ENCODE results near the gene TMEM171. TPM values are rescaled to one million over a fixed set of nuclear protein-coding genes. Genes with fewer than 3 reads are reported as not detected.
A peak's percentile ranks its signal among the peaks of the same experiment; 100 is the strongest.

TMEM171 gene
- total RNA-seq = not detected
- polyA plus RNA-seq = 10 to 100 TPM; 21.7 to 49.9 (median 46.8) TPM

GRCh38 chr5:73120222-73121118 lies at the start of gene TMEM171:
Gene TMEM171 (plus strand): TSS chr5:73120575. CDS start chr5:73123374, 2,799 bp downstream.
- Histone ChIP-seq H3K9me3 (no peaks in the 10 kb centered on the region), H3K27me3 (peaks cover 8 to 46% (median 35%) of the 10 kb centered on the region in 3 donors), H3K36me3 (no peaks in the 10 kb centered on the region), H3K4me1 (peaks cover 0 to 13% (median 11%) of the 10 kb centered on the region in 4 donors), H3K4me3 (peak within 1 kb of the TSS in 3 of 4 donors; percentile 36 to 46 (median 45)), H3K27ac (peak within 1 kb of the TSS in 1 of 4 donors; percentile 19)
- peak in 1 of 4 donors; percentile 18 for TF ChIP-seq POLR2AphosphoS5 (IDR thresholded peaks at IDR 0.05)
- no peak for TF ChIP-seq POLR2A (IDR thresholded peaks at IDR 0.05)
- no peak for DNase-seq
- WGBS, 2 donors = 1 to 2% methylated on average over 94 of the region's 94 CpGs
- intact Hi-C loops (cut with DNase I) = no loop called here

- H3K27ac ChIP-seq = no peak overlapping the region
- H3K27me3 ChIP-seq = no peaks in the 10 kb centered on the region
- intact Hi-C loops (cut with DNase I) = loop anchor here (5.0 kb wide), 1 partner anchor 371 kb away; no protein-coding TSS in a partner anchor
- H3K4me1 ChIP-seq = no peaks in the 10 kb centered on the region
- H3K36me3 ChIP-seq = peaks cover 0 to 85% (median 27%) of the 10 kb centered on the region in 4 donors
- no peak overlapping the region for H3K4me3 ChIP-seq
- WGBS, 2 donors = 85 to 93% methylated on average over 4 of the region's 4 CpGs
- no peak for DNase-seq
- H3K9me3 ChIP-seq = no peaks in the 10 kb centered on the region
- no peak for TF ChIP-seq POLR2AphosphoS5 (IDR thresholded peaks at IDR 0.05)
- TF ChIP-seq POLR2A (IDR thresholded peaks at IDR 0.05) = no peak
- TF ChIP-seq EP300 (IDR thresholded peaks at IDR 0.05) = no peak
Observed at GRCh38 chr5:73081093-73081492, 39.3 kb upstream of the TMEM171 start.

GRCh38 chr5:73088026-73088425 lies 32.3 kb upstream of the TMEM171 start:
- DNase-seq = no peak
- intact Hi-C loops (cut with DNase I) = no loop called here
- no peak overlapping the region for H3K4me3 ChIP-seq
- no peak overlapping the region for H3K27ac ChIP-seq
- no peaks in the 10 kb centered on the region for H3K27me3 ChIP-seq
- peaks cover 0 to 64% (median 4%) of the 10 kb centered on the region in 4 donors for H3K36me3 ChIP-seq
- TF ChIP-seq EP300 (IDR thresholded peaks at IDR 0.05) (no peak), CTCF (IDR thresholded peaks at IDR 0.05) (no peak), POLR2AphosphoS5 (IDR thresholded peaks at IDR 0.05) (no peak), POLR2A (IDR thresholded peaks at IDR 0.05) (no peak)
- WGBS, 2 donors = 80 to 93% methylated on average over 4 of the region's 4 CpGs
- H3K9me3 ChIP-seq = no peaks in the 10 kb centered on the region
- no peaks in the 10 kb centered on the region for H3K4me1 ChIP-seq

GRCh38 chr5:73093943-73094342 lies 26.4 kb upstream of the TMEM171 start:
- 92 to 95% methylated on average over 7 of the region's 7 CpGs for WGBS, 2 donors
- no peak for TF ChIP-seq EP300 (IDR thresholded peaks at IDR 0.05)
- no peak for TF ChIP-seq POLR2AphosphoS5 (IDR thresholded peaks at IDR 0.05)
- TF ChIP-seq POLR2A (IDR thresholded peaks at IDR 0.05) = no peak
- TF ChIP-seq CTCF (IDR thresholded peaks at IDR 0.05) = no peak
- no peaks in the 10 kb centered on the region for H3K27me3 ChIP-seq
- no peaks in the 10 kb centered on the region for H3K4me1 ChIP-seq
- intact Hi-C loops (cut with DNase I) = no loop called here
- peaks cover 0 to 4% (median 1%) of the 10 kb centered on the region in 4 donors for H3K9me3 ChIP-seq
- peaks cover 0 to 17% (median 0%) of the 10 kb centered on the region in 4 donors for H3K36me3 ChIP-seq
- H3K4me3 ChIP-seq = no peak overlapping the region
- no peak for DNase-seq
- no peak overlapping the region for H3K27ac ChIP-seq

- no peaks in the 10 kb centered on the region for H3K27me3 ChIP-seq
- no peak for DNase-seq
- no peak for TF ChIP-seq EP300 (IDR thresholded peaks at IDR 0.05)
- no peak for TF ChIP-seq CTCF (IDR thresholded peaks at IDR 0.05)
- no peak for TF ChIP-seq POLR2A (IDR thresholded peaks at IDR 0.05)
- TF ChIP-seq POLR2AphosphoS5 (IDR thresholded peaks at IDR 0.05) = no peak
- 84 to 94% methylated on average over 1 of the region's 1 CpG for WGBS, 2 donors
- H3K9me3 ChIP-seq = peaks cover 0 to 4% (median 1%) of the 10 kb centered on the region in 4 donors
- H3K36me3 ChIP-seq = peaks cover 0 to 15% (median 0%) of the 10 kb centered on the region in 4 donors
- H3K4me1 ChIP-seq = no peaks in the 10 kb centered on the region
- intact Hi-C loops (cut with DNase I) = no loop called here
- no peak overlapping the region for H3K4me3 ChIP-seq
- H3K27ac ChIP-seq = no peak overlapping the region
Observed at GRCh38 chr5:73094415-73094814, 26.0 kb upstream of the TMEM171 start.

Measured in sigmoid colon (tissue), 7 donors.